GM12865 (cell line): ENCODE measurements around the gene BAIAP3.

Source experiments
- DNase-seq: peaks from one replicate; pipeline ENCODE4 v3.0.0; 2010; ENCODE audit warnings: low read depth
- H3K4me3 ChIP-seq: 2 replicates; pipeline ENCODE4 v1.5.1; 2011; ENCODE audit warnings: mild to moderate bottlenecking, low read depth, low read length, control low read depth
- TF ChIP-seq, protein P1 (sequence below): IDR thresholded peaks from 2 replicates; pipeline ENCODE4 v1.5.1; 2011; ENCODE audit warnings: low read length, control low read depth, low read depth, inconsistent platforms; ENCODE audit not compliant: insufficient read depth; ENCODE audit errors: missing control alignments

The BAIAP3 gene

DNA sequence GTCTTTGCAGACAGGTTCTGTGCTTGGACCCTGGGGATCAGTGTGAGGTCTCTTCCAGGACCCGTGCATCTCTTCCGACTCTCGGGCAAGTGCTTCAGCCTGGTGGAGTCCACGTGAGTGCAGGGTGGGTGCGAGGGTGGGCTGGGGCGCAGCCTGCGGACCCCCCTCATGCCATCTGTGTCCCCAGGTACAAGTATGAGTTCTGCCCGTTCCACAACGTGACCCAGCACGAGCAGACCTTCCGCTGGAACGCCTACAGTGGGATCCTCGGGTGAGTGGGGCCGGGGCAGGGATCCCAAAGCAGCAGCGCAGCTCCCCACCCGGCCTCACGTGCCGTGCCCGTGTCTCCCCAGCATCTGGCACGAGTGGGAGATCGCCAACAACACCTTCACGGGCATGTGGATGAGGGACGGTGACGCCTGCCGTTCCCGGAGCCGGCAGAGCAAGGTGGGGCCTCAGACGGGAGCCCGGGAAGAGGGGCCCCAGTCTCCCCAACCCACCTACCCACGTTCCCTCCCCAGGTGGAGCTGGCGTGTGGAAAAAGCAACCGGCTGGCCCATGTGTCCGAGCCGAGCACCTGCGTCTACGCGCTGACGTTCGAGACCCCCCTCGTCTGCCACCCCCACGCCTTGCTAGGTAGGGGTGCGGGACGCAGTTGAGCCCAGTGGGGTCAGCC is 28.4 kb downstream of the BAIAP3 start:
- H3K4me3 ChIP-seq = no peak overlapping the region
- no peak for DNase-seq

DNA sequence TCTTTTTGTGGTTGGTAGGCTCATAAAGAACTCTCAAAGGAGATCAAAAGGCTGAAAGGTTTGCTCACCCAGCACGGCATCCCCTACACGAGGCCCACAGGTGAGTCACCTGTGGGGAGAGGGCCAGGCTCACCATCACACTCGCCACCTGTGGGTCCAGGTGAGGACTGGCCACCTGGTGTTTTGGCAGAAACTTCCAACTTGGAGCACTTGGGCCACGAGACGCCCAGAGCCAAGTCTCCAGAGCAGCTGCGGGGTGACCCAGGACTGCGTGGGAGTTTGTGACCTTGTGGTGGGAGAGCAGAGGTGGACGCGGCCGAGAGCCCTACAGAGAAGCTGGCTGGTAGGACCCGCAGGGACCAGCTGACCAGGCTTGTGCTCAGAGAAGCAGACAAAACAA is 29.4 kb downstream of the BAIAP3 start:
- TF ChIP-seq, protein P1, sequence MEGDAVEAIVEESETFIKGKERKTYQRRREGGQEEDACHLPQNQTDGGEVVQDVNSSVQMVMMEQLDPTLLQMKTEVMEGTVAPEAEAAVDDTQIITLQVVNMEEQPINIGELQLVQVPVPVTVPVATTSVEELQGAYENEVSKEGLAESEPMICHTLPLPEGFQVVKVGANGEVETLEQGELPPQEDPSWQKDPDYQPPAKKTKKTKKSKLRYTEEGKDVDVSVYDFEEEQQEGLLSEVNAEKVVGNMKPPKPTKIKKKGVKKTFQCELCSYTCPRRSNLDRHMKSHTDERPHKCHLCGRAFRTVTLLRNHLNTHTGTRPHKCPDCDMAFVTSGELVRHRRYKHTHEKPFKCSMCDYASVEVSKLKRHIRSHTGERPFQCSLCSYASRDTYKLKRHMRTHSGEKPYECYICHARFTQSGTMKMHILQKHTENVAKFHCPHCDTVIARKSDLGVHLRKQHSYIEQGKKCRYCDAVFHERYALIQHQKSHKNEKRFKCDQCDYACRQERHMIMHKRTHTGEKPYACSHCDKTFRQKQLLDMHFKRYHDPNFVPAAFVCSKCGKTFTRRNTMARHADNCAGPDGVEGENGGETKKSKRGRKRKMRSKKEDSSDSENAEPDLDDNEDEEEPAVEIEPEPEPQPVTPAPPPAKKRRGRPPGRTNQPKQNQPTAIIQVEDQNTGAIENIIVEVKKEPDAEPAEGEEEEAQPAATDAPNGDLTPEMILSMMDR = no peak
- DNase-seq = no peak
- H3K4me3 ChIP-seq = no peak overlapping the region

More for the DNA sequence above, 28.4 kb downstream of the BAIAP3 start:
- TF ChIP-seq, protein P1 = no peak

DNA sequence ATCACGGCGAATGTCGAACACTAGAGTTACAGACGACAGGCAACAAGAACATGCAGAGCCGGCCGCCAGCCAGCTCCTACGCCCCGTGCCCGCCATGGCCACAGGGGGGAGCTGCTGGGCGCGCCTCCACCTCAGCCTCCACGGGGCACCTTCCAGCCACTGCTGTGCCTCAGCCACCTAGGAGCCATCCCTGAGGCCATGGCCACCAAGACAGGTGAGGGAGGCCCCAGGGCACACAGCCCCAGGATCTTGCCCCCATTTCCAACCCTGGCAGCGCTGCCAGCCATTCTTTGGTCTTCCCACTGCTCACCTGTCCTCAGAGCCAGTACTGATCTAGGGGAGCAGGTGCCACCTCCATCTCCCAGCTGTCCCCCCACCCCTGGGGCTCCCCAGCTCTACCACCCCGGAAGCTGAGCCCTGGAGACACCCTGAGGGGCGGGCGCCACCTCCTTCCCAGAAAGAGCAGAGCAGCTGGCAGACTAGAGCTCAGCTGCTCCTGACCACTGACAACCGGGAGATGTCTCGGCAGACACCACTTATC is 30.1 kb downstream of the BAIAP3 start:
- H3K4me3 ChIP-seq = no peak overlapping the region
- TF ChIP-seq, protein P1 = peak; percentile 90
- DNase-seq = peak; percentile 73

DNA sequence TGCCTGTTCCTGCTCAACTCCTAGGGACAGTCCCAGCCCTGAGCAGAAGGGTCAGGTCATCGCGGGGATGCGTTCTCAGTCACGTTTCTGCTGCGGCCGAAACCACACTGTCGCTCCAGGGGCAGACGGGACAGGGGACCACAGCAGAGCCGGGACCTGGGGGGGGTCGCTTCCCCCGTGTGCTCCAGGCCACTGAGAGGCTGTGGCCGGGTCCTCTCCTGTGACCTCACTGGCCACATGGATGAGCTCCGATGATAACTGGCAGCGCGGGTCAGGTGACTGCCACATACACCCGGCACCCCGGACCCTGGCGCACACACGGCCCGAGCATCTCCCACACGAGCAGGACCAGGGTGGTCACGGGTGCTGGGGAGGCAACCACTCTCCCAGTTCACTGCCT is 31.1 kb downstream of the BAIAP3 start:
- no peak overlapping the region for H3K4me3 ChIP-seq
- TF ChIP-seq, protein P1 = no peak
- DNase-seq = no peak

DNA sequence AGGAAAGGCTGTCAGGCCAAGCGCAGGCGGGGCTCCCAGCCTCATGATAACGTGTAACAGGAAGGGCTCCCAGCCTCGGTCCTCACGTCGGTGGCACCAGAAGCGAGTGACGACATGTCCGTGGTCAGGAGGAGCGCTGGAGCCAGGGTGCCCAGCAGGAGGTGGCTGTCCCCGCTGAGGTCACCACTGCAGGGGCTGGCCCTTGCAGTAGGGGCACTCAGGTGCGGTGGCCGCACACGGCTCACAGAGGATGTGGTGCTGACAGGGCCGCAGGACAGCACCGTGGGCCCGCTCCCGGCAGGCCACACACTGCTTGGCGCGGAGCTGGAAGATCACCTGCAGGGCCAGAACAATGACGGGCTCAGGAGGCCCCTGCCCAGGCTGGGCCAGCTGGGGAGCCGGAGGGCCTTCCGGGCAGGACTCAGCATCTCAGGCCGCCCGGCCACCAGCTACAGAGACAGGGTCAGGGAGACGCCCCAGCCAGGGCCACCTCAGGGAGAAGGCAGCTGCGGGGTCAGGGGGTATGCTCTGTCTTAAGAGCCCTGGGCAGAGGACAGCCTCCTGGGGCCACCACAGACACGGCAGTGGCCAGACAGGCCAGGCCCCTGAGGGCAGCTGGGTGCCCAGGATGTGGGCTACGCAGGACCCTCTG is 32.7 kb downstream of the BAIAP3 start:
- no peak overlapping the region for H3K4me3 ChIP-seq
- DNase-seq = no peak
- TF ChIP-seq, protein P1 = no peak

DNA sequence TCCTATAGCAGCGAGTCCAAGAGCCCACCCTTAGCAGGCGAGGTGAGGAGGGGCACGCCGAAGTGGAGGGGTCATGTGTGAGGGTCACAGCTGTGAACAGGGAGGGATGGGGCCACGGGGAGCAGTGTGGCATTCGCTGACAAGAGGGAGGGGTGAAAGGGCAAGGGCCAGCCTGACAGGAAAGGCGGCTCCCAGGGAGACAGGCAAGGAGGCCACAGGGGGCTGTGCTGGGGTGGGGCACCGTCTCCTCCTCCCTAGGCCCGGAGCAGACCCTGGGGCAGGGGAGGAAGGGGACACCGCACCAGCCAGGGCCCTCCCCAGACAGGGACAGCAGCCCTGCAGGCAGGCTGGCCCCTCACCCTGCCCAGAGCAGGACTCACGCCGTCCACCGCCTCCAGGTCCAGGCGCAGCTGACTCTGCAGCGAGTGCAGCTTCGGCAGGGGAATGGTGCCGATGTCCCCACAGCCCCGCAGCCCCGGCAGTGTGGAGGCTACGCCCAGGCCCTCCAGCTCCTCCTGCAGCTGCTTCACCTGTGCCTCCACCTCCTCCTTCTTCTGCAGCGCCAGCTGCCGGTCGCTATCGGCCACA is 33.4 kb downstream of the BAIAP3 start:
- H3K4me3 ChIP-seq = no peak overlapping the region
- no peak for DNase-seq
- TF ChIP-seq, protein P1 = no peak
